ENCODE data around the gene HSPA12B.

Gene HSPA12B

GRCh38 chr20:3753098-3753497 is 20.6 kb downstream of the HSPA12B start:
- no peak overlapping the region for H3K4me3 ChIP-seq (ENCODE audit: low read length)
- peak; percentile 91 for TF ChIP-seq CTCF (IDR thresholded peaks at IDR 0.05; ENCODE audit: insufficient read depth, low read depth, low read length, missing control alignments)
- peak; percentile 77 for DNase-seq (ENCODE audit: low read depth)

GRCh38 chr20:3753501-3754275 is 21.2 kb downstream of the HSPA12B start:
- H3K4me3 ChIP-seq (ENCODE audit: low read length): no peak overlapping the region
- no peak for TF ChIP-seq CTCF (IDR thresholded peaks at IDR 0.05; ENCODE audit: insufficient read depth, low read depth, low read length, missing control alignments)
- DNase-seq (ENCODE audit: low read depth): no peak

GRCh38 chr20:3754276-3754630 is 21.8 kb downstream of the HSPA12B start:
- H3K4me3 ChIP-seq (ENCODE audit: low read length): no peak overlapping the region
- TF ChIP-seq CTCF (IDR thresholded peaks at IDR 0.05; ENCODE audit: insufficient read depth, low read depth, low read length, missing control alignments): no peak
- no peak for DNase-seq (ENCODE audit: low read depth)

- no peak overlapping the region for H3K4me3 ChIP-seq (ENCODE audit: low read length)
- DNase-seq (ENCODE audit: low read depth): no peak
- TF ChIP-seq CTCF (IDR thresholded peaks at IDR 0.05; ENCODE audit: insufficient read depth, low read depth, low read length, missing control alignments): no peak
Observed at GRCh38 chr20:3755269-3755668, 22.8 kb downstream of the HSPA12B start.

- no peak for TF ChIP-seq CTCF (IDR thresholded peaks at IDR 0.05; ENCODE audit: insufficient read depth, low read depth, low read length, missing control alignments)
- DNase-seq (ENCODE audit: low read depth): no peak
Observed at GRCh38 chr20:3755814-3756480, 23.5 kb downstream of the HSPA12B start.

GRCh38 chr20:3757268-3757667 is 24.8 kb downstream of the HSPA12B start:
- TF ChIP-seq CTCF (IDR thresholded peaks at IDR 0.05; ENCODE audit: insufficient read depth, low read depth, low read length, missing control alignments): no peak
- H3K4me3 ChIP-seq (ENCODE audit: low read length): no peak overlapping the region
- DNase-seq (ENCODE audit: low read depth): no peak

More at GRCh38 chr20:3755814-3756480, 23.5 kb downstream of the HSPA12B start:
- no peak overlapping the region for H3K4me3 ChIP-seq (ENCODE audit: low read length)

All from epithelial cell of esophagus (primary cell).